Activated CD4-positive, CD25-positive, alpha-beta regulatory T cell (primary cell): ENCODE measurements around the gene GLRA2.

ENCODE experiments used
- DNase-seq, 4 experiments: peaks; one replicate each; lab custom pipeline; 2025; lab: John Stamatoyannopoulos, UW

The GLRA2 gene

DNA sequence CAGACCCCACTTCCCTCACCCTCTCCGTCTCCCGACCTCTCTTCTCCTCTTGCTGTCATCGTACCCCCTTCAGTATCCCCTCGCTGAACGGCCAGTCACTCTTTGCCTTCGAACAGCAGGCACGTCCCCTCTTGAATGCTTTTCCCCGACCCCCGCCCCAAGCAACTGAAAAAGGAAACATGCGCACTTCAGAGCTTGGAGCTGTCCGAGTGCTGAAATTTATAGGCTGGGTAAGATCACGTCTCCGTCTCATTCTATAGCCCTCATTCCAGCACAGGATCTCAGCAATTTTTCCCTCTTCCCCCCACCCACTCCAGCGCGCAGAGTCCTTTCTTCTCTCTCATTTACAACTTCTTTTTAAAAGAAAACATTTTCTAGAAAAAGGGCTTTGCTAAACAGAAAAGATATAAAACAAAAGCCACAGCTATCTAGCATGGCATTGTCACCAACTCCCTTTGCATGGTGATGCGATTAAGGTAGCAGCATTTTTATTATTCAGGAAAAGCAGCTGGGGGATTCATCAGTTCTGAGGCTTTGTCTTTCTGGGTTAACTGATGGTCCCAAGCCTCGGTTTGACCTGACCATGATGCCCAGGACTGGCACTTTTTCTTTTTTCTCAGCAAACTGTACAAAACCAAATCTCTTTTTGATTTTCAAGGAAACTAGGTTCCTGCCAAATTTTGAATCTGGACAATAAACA lies at the start of gene GLRA2:
GLRA2 (plus strand) TSS at position 247 of the 700 bp plus-strand sequence. CDS start 522 bp downstream, outside the sequence.
- no peak for DNase-seq

DNA sequence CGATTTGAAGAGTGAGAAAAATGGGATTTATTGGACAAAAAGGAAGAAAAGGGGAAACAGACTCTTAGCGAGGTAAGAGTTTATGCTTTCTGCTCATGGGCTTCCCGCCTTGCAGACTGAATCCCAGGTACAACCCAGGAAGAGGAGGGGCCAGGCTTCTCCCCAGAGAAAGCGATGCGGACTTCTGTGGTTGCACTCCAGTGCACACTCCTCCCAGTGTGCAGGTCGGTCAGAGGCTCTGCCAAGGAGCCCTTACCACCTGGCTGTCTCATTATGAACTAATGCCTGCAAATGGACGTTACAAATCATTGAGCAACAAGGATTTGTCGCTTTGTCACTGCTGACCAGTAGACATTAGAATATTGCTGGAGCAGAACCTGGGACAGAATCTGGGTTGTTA lies 39.9 kb upstream of the GLRA2 start:
- no peak for DNase-seq

DNA sequence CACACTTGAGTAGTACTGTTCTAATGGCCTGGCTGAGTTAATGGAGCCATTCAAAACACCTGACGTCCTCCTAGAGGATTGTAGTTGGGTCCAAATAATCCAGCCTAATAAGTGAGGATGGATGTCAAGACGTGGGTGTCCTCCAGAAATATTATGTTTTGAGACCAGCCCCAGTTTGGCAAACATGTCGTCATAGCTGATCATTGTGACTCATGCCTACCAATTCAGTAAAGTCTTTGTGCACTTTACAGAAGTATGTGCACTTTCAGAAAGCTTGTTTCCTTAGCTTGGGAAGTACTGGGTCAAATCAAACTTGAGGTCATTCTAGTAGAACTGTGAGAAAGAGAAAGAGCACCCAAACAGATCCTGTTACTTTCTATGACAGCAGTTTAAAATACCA lies 37.6 kb upstream of the GLRA2 start:
- no peak for DNase-seq

DNA sequence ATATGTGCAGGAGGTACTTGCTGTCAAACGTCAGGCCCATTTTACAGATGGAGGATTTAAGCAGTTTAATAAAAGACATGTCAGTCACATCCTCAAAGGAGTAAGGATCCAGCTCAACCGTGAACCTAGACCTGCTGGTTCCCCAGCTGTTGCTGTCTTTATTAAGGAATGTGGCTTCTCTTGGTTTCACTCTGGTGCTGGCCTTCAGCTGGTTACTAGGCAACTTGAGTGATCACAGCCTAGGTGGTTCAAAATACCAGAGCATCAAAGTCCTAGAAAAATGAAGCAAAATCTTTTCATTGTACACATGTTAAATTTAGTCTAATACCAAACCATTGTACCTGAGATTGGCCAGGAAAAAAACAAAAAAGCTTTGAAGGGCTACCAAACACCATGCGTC lies 32.7 kb upstream of the GLRA2 start:
- DNase-seq = no peak

DNA sequence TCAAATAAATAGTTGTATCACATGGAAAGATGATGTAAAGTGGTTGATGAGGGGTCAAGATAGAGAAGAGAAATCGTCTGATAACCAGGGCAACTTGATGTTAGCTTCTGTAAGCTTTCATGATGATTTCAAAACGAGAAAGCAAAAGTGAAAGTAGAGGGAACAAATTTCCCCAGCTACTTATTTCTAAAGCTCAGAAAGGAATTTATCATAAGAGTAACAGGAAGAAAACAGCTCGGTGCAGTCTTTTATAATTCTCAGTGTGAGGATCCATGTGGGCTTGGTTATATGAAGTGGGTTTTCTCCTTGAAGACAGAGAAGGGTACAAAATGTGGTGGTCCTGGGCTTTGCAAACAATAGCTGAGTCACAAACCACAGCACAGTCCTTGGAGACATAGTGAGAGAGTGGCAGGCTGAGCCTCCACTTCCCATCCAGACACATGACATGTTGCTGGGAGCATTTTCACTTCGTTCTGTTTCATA lies 32.1 kb upstream of the GLRA2 start:
- no peak for DNase-seq

DNA sequence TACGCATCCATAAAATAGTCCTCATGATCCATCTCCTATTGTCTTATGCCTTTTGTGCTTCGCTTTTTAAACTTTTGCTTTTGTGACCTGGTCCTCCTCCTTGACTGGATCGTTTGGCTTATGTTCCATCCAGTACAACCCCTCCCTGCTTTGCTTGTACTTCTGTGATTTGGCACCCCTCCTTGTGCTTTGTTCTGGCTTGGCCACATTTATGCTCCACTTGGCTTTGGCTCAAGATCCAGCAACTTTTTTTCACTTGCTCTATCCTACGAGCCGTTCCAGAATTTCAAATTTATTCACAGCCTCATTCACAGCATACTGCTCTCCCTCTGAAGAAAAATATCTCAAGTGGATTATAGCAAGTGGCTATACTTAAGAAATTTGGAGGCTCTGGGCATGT lies 28.0 kb upstream of the GLRA2 start:
- no peak for DNase-seq

DNA sequence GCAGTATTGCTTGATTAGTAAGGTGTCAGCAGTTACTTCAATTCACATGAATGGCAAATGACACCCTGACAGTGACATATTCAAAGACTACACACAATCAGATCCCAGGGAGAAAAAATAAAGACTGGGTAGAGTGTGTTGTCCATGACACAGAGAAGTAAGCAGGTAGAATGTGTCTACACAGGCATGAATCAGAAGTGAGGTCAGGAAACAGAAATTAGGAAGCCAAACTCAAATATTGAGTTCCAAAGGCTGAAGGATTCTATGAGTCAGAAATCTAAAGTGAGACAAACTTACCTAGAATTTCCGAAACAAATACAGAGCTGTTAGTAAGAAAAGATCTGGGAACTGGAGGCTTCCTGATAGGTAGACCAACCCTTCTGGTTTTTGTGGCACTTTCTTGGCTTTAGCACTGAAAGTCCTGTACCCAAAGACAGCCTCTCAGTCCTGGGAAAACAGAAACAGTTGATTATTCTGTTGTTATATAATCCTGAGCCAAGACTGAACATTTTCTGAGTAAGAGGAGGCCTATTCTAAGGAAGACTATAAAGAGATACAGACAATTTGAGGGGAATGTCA lies 24.3 kb upstream of the GLRA2 start:
- DNase-seq = no peak

DNA sequence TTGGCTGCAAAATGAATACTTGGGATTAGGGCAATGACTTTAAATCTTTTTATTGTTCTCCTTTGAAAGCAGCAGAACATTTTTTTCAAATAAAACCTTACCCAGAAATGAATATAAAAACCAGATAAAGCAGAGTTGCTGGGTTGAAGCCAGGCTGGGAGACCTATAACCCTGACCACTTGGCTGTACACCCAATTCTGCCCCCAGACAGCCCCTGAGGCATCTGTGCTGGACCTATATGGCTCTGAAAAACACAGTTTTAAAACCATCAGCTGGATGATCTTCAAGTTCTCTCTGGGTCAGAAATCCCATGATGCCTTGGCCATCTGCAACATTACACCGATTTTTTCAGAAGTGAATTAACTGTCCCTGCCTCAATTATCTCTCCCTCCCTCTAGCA lies 23.7 kb upstream of the GLRA2 start:
- DNase-seq = no peak

DNA sequence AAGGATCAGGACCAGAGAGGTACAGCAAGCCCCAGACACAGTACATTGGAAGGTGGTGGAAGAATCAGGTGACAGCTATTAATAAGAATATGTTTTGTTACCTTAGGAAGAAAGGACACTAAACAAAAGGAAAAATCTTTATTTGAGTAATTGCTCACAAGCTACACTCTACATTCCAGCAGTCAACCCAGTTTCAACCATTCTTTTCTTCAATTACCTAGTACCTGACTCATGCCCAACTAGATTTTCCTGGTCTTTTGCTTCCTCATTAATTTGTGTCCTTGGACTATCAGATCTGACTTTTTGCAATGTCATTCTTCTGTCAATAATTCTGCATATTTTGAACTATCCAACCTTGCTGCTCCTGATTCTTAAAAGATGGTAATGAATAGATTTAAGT lies 22.5 kb upstream of the GLRA2 start:
- DNase-seq = no peak

DNA sequence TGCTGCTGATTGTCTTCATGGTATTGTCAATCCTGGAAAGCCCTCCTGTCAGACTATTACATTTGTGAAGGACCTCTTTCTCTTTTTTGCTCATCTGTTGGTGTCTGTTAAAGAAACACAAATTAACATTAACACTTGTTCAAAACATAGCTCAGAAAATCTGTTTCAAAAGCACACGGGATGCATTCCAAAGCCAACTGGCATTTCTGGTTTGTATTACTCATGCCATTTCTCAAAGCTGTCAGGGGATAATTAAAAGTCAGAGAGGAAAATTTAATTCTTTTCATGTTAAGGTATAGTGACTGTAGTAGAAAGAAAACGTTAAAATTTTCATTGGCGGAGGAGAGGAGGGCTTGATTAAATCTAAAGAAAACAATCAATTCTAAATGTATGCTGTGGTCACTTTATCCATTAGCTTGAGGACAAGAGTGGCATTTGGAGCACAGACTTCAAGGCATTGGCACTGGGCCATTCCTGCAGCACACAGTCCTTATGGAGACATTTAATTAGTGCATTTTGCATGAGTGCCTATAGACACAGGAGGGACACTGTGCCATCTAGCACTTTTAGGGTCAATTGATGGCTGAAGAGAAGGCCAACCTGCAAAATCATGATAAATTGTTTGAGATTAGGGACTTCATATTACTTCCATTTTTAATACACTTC lies 21.2 kb upstream of the GLRA2 start:
- DNase-seq = no peak

DNA sequence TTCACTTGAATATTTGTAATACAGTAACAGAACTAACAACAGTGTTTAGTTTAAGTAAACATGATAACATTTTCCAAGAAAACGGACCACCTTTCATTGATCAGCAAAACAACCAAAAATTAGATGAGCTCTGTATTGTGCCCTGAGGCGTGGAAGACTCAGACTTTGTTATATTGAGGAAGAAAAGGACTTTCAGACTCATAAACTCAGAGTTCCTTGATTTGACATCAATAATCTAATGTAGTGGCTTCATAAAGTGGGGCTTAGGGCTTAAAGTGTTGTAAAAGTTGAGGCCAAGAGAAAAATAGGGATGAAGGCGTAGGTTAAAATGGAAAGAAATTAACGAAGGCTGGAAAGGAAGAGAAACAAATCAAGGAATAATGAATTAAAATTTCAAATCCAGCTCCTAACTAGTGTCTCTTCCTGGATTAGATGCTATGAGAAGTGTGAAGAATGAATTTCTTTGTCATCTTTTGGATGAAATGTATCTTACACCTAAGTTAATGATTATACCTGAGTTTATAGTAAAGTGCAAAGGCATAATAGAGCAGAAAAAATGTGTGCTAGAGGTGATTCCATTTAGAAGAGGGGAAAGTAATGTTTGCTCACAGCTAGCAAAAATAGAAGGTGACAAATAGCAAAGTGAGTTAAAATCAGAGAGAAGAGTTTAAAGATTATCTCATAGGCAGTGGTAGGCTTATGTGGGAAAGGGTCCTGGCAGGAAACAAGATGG lies 19.8 kb upstream of the GLRA2 start:
- no peak for DNase-seq

DNA sequence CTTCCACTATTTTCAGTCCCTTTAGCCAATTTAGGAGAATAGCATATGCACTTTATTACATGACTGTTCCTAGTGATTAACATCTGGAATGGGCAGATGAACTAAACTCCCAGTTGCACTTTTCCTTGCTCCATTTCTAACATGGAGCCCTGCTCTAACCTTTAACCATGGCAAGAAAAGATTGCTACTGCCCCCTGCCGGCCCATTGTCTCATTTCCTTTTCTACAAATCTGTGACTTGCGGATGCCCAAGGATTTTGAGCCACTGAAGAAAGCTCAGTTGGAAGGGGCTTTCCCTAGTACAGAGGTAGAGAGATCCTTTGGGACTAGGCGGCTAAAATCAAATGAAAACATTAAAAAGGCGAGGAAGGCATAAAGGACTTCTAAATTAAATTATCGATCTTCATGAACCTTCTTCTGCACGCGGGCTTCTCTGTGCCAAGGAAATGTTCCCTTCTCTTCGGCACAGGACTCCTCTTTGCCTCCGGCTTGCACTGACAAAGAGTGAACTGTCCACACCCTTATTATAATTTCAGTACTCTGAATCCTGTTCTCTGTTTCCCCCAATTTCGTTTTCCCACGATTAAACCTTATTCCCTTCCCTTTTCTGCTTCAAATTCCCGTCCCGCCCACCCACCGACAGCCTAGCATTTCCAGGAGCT lies 577 bp upstream of the GLRA2 start:
- DNase-seq = peak in 2 of 4 experiments; percentile 2

DNA sequence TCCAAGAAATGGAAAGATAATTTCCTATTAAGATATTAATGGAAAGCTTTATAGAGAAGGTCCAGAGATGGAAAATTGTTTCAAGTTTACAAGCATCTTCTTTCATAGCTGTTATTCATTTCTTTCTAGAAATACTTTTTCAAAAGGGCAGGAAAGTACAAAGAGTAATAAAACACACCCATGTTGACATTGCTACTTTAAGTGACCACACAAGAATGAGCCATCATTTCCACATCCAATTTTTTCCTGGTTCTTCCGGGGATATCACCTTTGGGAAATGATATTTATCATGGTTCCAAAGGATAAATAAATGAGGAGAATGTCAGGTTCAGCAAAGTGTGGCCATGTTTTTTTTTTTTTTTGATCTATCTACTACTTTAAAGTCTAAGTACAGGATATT lies 4.5 kb downstream of the GLRA2 start:
- DNase-seq = no peak

DNA sequence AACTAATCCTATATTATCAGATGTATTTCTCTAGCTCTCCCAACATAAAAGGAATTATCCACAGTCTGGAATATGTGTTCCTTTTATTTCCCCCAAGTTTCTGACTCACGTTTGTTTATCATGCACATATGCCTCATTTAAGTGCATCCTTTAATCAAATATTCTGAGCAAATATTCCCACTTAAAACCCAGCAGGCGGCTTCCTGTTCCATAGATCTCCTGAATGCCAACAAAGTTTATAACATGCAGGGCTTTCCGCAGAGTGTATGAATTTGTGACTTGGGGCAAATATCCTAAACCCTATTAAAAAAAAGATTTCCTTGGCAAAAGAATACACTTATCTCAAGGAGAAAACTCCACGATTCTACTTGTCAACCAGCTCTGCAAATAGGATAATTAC lies 16.9 kb downstream of the GLRA2 start:
- no peak for DNase-seq

DNA sequence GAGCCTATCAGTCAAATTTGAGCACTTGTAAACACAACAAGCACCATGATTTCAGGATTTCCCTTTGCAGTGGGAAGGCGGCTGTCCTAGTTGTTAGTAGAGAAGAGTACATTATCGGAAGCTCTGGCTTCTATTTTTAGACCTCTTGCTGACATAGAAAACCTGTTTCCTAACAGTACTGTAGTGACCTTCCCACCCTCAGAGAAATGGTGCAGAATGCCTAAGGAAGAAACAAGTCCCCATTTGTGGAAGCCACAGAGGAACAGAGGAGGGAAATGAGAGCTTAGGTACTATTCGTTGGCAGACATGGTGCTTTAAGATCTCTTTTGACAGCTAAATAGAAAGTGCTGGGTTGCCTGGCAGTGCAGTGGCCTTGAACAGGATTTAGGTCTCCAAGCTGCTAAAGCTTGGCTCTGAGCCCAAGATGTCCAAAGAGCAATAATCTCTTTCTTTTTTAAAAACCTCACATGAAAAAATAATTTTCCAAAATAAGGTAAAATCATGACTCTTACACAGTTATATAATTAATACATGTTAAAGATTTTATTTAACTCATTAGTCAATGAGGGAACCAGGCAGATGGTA lies 24.9 kb downstream of the GLRA2 start:
- DNase-seq = no peak

DNA sequence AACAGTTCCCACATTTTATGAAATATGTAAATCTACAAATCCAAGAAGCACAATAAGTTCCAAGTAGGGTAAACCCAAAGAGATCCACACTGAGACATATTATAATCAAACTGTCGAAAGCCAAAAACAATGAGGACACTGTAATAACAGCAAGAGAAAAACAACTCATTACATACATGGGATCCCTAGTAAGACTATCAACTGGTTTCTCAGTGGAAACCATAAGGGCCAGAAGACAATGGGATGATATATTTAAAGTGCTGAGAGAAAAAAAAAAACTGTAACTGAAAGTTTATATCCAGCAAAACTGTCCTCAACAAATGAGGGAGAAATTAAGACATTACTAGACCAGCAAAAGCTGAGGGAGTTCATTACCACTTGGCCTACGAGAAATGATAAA lies 34.7 kb downstream of the GLRA2 start:
- DNase-seq = no peak

DNA sequence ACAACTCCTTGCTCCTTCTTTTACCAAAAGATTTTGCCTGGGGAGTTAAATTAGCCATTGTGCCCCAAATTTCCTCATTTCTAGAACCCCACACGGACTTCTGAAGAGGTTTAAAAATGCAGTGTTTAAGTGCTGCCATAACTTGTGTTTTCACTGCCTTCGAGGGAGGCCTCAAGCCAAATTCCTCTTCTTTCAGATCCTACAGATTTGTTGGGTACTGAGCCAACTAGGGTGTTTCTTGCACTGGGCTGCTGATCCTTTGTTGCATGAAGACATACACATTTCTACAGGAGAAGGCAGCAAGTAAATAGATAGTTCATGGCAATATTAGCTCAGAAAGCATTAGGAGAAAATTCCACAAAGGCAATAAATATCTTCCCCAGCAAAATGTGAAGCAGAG lies 43.8 kb downstream of the GLRA2 start:
- DNase-seq = no peak

DNA sequence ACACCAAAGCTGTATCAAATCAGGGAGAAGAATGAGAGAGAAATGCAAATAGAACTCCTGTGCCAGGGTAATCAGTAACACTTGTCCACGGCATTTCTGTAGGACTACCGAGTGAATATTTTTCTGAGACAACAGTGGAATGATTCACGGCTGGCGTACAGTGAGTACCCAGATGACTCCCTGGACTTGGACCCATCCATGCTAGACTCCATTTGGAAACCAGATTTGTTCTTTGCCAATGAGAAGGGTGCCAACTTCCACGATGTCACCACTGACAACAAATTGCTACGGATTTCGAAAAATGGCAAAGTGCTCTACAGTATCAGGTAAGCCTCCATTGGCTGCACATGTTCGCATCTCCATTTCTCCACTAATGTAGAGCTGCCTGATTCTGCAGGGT lies 51.7 kb downstream of the GLRA2 start:
- no peak for DNase-seq

DNA sequence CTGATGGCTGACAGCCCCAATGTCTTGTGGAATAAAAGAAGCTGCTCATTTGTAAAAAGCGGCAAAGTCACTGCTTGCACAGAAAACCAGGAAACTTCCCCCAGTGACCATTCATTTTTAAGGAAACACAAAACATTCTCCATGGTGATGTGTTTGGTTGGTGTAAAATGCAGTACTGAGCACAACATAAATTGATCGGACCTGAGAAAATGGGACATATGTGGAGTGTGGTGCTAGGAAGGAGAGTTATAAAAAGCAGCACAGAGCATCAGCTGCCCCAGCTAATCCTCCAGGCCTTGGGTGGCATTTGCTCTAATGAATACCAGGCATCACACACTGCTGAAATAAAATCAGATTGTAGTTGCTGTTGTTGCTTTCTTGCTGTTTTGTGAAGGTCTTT lies 55.2 kb downstream of the GLRA2 start:
- no peak for DNase-seq

DNA sequence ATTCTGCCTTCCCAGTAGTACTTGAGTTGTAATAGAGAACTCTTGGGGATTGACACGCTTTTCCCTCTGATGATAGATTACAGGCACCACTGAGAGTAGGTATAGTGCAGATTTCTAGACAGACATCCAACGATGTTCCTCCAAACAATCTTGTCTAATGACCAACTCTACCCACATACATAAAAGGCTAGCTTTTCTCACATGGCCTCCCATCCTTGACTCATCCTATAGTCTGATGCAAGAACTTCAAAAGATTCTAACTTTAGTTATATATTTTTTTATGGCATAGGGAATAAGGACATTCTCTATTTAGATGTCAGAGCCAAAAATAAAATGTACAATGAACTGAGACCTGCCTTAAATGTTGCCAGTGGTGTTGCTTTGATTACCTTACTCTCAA lies 60.9 kb downstream of the GLRA2 start:
- no peak for DNase-seq

DNA sequence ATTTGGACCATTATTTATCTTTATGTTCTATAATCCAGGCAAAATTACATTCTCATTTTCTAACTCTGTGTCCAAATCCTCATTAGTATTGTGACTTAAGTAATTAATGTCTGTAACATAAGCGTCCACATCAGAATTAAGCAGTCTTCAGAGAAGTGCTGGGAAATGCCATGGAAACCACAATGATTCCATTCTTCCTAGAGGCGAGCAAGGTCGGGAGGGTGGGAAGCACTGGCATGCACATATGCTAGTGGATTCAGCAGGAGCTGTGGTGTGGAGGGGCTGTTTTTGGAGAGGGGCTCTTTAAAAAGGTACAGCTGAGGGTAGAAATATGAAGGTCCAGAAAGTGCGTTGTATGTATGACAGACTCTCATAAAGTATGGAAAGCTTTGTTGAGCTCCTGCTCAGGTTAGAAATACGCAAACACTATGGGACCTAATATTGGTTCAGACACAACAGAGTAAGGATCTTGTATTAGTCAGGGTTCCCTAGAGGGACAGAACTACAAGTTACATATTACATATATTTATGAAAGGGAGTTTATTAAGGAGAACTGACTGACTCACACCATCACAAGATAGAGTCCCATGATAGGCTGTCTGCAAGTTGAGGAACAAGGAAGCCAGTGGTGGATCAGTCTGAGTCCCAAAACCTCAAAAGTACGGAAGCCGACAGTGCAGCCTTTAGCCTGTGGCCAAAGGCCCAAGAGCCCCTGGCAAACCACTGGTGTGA lies 61.5 kb downstream of the GLRA2 start:
- no peak for DNase-seq
